NCI-H526 (cell line): ENCODE results near the gene CBFA2T2.
"Not testable (repeated sequence)": the region's sequence is repeated elsewhere in the genome, so short reads cannot be mapped to it uniquely, and the experiment has no call there.

ENCODE experiments used
- DNase-seq, 2 experiments: peaks; one replicate each; lab custom pipeline; 2025; lab: John Stamatoyannopoulos, UW

CBFA2T2 gene

DNA sequence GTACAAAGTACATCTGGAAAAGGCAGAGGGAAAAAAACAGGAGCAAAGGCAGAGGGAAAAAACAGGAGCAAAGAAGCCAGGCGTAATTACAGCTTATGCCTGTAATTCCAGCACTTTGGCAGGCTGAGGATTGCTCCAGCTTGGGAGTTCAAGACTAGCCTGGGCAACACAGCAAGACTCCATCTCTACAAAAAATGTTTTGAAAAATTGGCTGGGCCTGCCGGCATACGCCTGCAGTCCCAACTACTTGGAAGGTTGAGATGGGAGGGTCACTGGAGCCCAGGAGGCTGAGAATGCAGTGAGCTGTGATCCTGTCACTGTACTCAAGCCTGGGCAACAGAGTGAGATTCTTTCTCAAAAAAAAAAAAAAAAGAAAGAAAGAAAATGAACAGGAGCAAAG is 19.0 kb upstream of the CBFA2T2 start:
- DNase-seq = no peak

- no peak for DNase-seq
These were observed 16.9 kb upstream of the CBFA2T2 start for GRCh38 chr20:33472868-33473435.

DNA sequence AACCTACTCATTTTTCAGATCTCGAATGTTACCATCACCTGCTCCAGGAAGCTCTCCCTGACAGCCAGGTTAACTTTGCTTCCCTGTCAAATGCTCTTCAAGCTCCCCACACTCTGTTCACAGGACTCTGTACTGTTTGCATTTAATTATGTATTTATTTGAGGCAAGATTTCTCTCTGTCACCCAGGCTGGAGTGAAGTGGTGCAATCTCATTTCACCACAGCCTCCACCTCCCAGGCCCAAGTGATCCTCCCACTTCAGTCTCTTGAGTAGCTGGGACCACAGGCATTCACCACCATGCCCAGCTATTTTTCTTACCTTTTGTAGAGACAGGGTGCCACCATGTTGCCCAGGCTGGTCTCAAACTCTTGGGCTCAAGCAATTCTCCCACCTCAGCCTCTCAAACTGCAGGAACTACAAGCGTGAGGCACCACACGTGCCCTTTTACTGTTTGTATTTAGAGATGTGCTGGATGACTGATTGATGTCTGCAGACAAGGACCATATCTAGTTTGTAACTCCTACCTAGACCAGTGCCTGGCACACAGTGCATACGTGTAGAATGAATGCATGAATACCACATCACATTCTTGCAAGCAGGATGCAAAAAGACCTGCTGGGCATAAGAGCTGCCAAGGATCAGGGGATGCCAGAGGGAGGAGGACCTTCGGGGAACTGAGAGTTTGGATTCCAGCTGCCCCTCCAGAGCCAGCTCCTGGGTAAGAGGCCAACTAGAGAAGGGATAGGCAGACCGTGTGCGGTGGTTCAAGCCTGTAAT is 15.6 kb upstream of the CBFA2T2 start:
- DNase-seq = no peak

DNA sequence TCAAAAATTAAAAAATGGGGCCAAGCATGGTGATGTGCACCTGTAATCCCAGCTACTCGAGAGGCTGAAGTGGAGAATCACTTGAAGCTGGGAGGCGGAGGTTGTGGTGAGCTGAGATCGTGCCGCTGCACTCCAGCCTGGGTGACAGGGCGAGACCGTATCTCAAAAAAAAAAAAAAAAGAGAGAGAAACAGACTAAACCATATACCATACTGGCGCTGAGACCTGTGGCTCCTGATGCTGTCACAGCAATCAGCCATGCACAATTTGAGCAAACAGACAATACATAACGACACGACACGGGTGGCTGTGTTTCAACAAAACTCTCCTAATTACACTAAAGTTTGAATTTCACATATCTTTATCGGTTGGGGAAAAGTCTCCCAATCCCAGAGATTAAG is 14.9 kb upstream of the CBFA2T2 start:
- DNase-seq = peak in 1 of 2 experiments; percentile 56

GRCh38 chr20:33475381-33476152 is 14.3 kb upstream of the CBFA2T2 start:
- DNase-seq = peak; percentile 69 to 90

DNA sequence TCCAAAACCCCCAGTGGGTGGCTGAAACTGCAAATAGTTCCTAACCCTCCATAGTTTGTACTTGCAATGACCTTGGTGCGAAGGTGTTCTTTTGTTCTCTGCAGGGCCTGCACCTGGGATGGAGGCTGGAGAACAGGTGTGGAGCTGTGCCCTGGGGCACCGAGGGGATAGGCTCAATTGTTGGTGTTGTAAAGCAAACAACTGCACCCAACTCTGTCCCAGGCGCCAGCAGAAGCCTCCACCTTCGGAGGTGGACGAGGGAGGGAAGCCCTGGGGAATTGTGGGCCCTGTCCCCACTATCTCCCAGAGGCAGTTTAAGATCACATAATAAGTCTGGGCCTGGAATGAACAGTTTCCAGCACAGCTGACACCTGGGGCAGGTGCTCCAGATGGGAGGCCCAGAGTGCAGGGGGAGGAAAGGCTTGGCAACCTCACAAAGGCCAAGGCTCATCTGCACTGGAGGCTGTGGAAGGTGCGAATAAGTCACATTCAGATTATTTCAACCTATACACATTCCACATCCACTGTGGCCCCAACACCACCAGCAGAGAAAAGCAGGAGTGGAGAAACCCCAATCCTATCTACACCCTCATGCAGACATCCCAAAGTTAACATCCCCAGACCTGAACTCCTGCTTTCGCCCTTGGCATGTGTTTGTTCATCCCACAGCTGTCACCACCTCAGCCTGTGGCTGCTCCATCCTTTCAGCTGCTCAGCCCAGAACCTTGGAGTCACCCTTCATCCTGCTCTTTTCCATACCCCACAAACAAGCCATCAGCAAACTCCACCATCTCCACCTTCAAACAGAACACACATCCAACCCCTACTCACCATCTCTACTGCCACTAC is 12.3 kb upstream of the CBFA2T2 start:
- peak; percentile 98 for DNase-seq

DNA sequence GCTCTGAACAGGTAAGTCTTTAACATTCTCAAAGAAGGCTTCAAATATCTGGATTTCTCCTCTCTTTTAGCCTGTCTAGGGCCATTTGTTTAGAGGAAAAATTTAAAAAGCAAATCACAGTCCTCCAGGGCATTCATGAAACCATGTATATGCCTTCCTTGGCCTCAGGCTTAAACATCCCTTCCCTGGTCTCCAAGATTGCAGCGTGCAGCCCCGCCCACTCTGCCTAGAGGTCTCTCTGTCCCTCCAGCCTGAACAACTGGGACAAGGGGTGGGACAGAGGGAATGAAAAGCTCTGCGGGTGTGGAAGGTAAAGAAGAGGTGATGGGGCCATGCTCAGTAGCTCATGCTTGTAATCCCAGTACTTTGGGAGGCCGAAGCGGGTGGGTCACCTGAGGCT is 9.8 kb upstream of the CBFA2T2 start:
- DNase-seq = no peak

GRCh38 chr20:33481431-33481941 is 8.4 kb upstream of the CBFA2T2 start:
- no peak for DNase-seq

DNA sequence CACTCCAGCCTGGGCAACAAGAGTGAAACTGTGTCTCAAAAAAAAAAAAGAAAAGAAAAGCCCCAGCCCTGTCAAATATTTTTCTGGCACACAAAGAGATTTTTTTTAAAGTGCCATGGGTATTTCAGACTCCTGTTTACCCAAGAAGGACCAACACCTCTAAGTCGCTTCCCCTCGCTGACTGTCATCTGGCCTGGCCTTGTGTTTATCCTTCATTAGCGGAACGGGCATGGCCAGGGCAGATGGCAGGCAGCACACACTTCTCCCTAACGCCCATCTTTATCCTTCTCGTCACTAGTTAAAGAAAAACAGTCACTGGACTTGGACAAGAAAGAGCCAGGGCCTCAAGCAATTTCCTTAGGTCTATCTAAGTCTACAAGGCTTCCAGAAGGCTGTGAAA is 7.3 kb upstream of the CBFA2T2 start:
- DNase-seq = no peak

DNA sequence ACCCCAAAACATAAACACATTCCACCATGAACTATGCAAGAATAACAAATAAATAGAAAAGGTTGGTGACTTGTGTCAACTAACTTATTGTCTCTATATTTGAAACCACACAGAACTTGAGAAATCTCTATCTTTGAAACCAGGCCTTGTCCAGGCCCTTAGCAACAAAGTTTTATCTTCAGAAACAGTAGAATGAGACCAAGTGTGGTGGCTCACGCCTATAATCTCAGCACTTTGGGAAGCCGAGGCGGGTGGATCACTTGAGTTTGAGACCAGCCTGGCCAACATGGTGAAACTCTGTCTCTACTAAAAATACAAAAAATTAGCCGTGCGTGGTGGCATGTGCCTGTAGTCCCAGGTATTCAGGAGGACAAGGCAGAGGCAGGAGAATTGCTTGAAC is 6.7 kb upstream of the CBFA2T2 start:
- not testable (repeated sequence) for DNase-seq

DNA sequence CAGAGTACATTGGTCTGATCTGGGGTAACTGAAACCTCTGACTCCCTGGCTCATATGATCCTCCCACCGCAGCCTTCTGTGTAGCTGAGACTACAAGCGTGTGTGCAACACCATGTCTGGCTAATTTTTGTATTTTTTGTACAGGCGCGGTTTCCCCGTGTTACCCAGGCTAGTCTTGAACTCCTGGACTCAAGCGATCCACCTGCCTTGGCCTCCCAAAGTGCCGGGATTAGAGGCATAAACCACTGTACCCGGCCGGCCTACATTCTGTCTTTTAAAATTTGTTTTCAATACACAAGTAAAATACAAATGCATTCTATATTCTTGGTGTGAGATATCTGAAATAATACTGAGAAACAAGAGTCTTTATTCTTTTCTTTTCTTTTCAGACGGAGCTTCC is 1.7 kb upstream of the CBFA2T2 start:
- DNase-seq = no peak

GRCh38 chr20:33488661-33489494 is 1.0 kb upstream of the CBFA2T2 start:
- DNase-seq = not testable (repeated sequence)

- DNase-seq = peak; percentile 97 to 99
These were observed 337 bp upstream of the CBFA2T2 start for GRCh38 chr20:33489495-33490022.

GRCh38 chr20:33490934-33491656 is 1.2 kb downstream of the CBFA2T2 start:
- DNase-seq = peak in 1 of 2 experiments; percentile 34

DNA sequence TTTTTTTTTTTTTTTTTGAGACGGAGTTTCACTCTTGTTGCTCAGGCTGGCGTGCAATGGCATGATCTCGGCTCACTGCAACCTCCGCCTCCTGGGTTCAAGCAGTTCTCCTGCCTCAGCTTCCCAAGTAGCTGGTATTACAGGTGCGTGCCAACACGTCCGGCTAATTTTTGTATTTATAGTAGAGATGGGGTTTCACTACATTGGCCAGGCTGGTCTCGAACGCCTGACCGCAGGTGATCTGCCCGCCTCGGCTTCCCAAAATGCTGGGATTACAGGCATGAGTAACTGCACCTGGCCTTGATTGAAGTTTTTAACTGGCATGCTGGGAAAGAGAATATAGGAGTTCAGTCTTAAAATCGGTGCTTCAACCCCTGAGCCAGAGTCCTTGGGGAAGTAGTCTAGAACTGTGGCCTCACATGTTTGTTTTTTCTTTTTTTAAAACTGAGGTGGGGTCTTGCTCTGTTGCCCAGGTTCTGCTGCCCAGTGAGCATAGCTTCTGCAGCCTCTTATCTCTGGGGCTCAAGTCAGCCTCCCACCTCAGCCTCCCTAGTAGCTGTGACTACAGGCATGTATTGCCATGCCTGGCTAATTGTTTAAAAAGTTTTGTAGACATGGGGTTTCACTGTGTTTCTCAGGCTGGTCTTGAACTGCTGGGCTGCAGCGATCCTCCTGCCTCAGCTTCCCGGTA is 3.3 kb downstream of the CBFA2T2 start:
- DNase-seq = no peak

DNA sequence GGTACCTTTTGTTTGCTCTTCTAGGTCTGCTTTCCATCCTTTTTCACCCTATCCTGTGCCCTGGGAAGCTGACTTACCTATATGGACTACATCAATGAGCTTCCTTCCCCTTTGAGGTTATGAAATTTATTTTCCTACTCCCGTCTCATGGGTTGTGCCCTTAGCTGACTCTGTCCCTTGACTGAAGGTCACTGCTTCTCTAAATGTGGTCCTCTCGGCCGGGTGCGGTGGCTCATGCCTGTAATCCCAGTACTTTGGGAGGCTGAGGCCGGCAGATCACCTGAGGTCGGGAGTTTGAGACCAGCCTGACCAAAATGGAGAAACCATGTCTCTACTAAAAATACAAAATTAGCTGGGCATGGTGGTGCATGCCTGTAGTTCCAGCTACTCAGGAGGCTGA is 6.9 kb downstream of the CBFA2T2 start:
- not testable (repeated sequence) for DNase-seq

GRCh38 chr20:33499355-33499754 is 9.5 kb downstream of the CBFA2T2 start:
- no peak for DNase-seq

DNA sequence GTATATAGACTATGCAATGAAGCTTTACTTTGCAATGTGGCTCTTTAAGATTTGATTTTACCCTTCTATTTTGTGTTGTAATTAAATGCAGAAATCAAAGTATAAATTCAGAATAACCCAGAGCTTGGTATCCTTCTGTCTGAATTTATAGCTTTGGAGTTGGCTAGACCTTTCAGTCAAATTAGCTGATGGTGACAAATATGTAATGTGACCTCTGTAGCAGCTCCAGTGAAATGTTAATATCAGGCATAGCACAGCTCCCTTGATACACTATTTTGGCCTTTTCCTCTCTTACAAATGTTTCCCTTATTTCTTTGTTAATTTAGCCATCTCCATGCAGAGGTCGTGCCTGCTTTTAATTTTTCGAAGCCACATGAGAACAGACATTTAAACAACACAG is 11.1 kb downstream of the CBFA2T2 start:
- no peak for DNase-seq

GRCh38 chr20:33503564-33503963 is 13.7 kb downstream of the CBFA2T2 start:
- DNase-seq = no peak
